Tibial nerve (tissue), 3 donors: ENCODE data around the gene FAM107A.

Experiments
- CTCF ChIP-seq, 5 experiments: fragments of 200-600 bp in 3 of 5; fragments of 450-650 bp in 2 of 5; sonication (generic) in 3 of 5; IDR thresholded peaks; one replicate each; pipeline ENCODE4 v1.5.1; 2016 to 2019; ENCODE audit warnings: antibody characterized with exemption in 5 of 5, mild to moderate bottlenecking in 3 of 5, moderate library complexity in 2 of 5
- POLR2A ChIP-seq, 2 donors: fragments of 450-650 bp; IDR thresholded peaks; one replicate each; pipeline ENCODE4 v1.6.1; 2017; ENCODE audit warnings: antibody characterized with exemption in 2 of 2, mild to moderate bottlenecking in 2 of 2, moderate library complexity in 2 of 2

- TF ChIP-seq CTCF (IDR thresholded peaks at IDR 0.05) (no peak), POLR2A (IDR thresholded peaks at IDR 0.05) (no peak)
Observed at GRCh38 chr3:58585994-58586393, 8.8 kb upstream of the FAM107A start.
